ENCODE data around the gene SEMA3D. TPM values are rescaled to one million over a fixed set of nuclear protein-coding genes. Genes with fewer than 3 reads are reported as not detected.

Gene SEMA3D
- total and polyA plus RNA-seq, 10 donors = 4.6 to 210 (median 116) TPM

GRCh38 chr7:85065888-85066485 is 120.9 kb downstream of the SEMA3D start:
- intact Hi-C loops (cut with DNase I; ENCODE audit: low total_unique reads) = no loop called here
- TF ChIP-seq POLR2A (IDR thresholded peaks at IDR 0.05) (no peak), CTCF (IDR thresholded peaks at IDR 0.05 in 8 of 11, conservative IDR thresholded peaks at IDR 0.05 in 3 of 11) (no peak), POLR2AphosphoS5 (IDR thresholded peaks at IDR 0.05) (no peak)
- H3K27ac ChIP-seq = peak overlapping the region in 5 of 8 donors; percentile 4 to 34 (median 29)
- no peak overlapping the region for H3K4me3 ChIP-seq
- peaks cover 0 to 5% (median 0%) of the 10 kb centered on the region in 6 donors for H3K36me3 ChIP-seq
- no peaks in the 10 kb centered on the region for H3K9me3 ChIP-seq
- no peaks in the 10 kb centered on the region for H3K27me3 ChIP-seq (replicated peaks in 1 of 7)
- peaks cover 0 to 6% (median 0%) of the 10 kb centered on the region in 6 donors for H3K4me1 ChIP-seq
- no peak for DNase-seq

GRCh38 chr7:85065306-85065705 is 121.5 kb downstream of the SEMA3D start:
- Histone ChIP-seq H3K36me3 (peaks cover 0 to 5% (median 0%) of the 10 kb centered on the region in 6 donors), H3K27me3 (replicated peaks in 1 of 7) (no peaks in the 10 kb centered on the region), H3K27ac (peak overlapping the region in 2 of 8 donors; percentile 1 to 32), H3K4me1 (peaks cover 0 to 6% (median 0%) of the 10 kb centered on the region in 6 donors), H3K4me3 (no peak overlapping the region), H3K9me3 (no peaks in the 10 kb centered on the region)
- 59 to 83% (median 74%) methylated on average over 1 of the region's 1 CpG for WGBS, 5 donors
- DNase-seq = no peak
- TF ChIP-seq POLR2AphosphoS5 (IDR thresholded peaks at IDR 0.05) = no peak
- TF ChIP-seq POLR2A (IDR thresholded peaks at IDR 0.05) = no peak
- TF ChIP-seq CTCF (IDR thresholded peaks at IDR 0.05 in 8 of 11, conservative IDR thresholded peaks at IDR 0.05 in 3 of 11) = no peak
- intact Hi-C loops (cut with DNase I; ENCODE audit: low total_unique reads) = no loop called here

GRCh38 chr7:85062651-85063050 is 124.2 kb downstream of the SEMA3D start:
- Histone ChIP-seq H3K36me3 (peaks cover 0 to 5% (median 0%) of the 10 kb centered on the region in 6 donors), H3K9me3 (no peaks in the 10 kb centered on the region), H3K27ac (peak overlapping the region in 7 of 8 donors; percentile 41 to 75 (median 51)), H3K27me3 (replicated peaks in 1 of 7) (no peaks in the 10 kb centered on the region), H3K4me1 (peaks cover 0 to 6% (median 0%) of the 10 kb centered on the region in 6 donors), H3K4me3 (no peak overlapping the region)
- intact Hi-C loops (cut with DNase I; ENCODE audit: low total_unique reads) = no loop called here
- TF ChIP-seq CTCF (IDR thresholded peaks at IDR 0.05 in 8 of 11, conservative IDR thresholded peaks at IDR 0.05 in 3 of 11) = no peak
- TF ChIP-seq POLR2AphosphoS5 (IDR thresholded peaks at IDR 0.05) = no peak
- no peak for TF ChIP-seq POLR2A (IDR thresholded peaks at IDR 0.05)
- DNase-seq = no peak
- 50 to 68% (median 62%) methylated on average over 1 of the region's 1 CpG for WGBS, 5 donors

- H3K27ac ChIP-seq = peak overlapping the region in 7 of 8 donors; percentile 3 to 75 (median 51)
- WGBS, 5 donors = 73 to 87% (median 77%) methylated on average over 2 of the region's 2 CpGs
- peaks cover 0 to 11% (median 0%) of the 10 kb centered on the region in 6 donors for H3K36me3 ChIP-seq
- no peak for DNase-seq
- no peaks in the 10 kb centered on the region for H3K9me3 ChIP-seq
- no peaks in the 10 kb centered on the region for H3K27me3 ChIP-seq (replicated peaks in 1 of 7)
- no peak overlapping the region for H3K4me3 ChIP-seq
- intact Hi-C loops (cut with DNase I; ENCODE audit: low total_unique reads) = loop anchor here (2.0 kb wide), 1 partner anchor 77 kb away; no protein-coding TSS in a partner anchor
- peaks cover 0 to 6% (median 0%) of the 10 kb centered on the region in 6 donors for H3K4me1 ChIP-seq
- TF ChIP-seq POLR2AphosphoS5 (IDR thresholded peaks at IDR 0.05) = no peak
- no peak for TF ChIP-seq CTCF (IDR thresholded peaks at IDR 0.05 in 8 of 11, conservative IDR thresholded peaks at IDR 0.05 in 3 of 11)
- no peak for TF ChIP-seq POLR2A (IDR thresholded peaks at IDR 0.05)
Measured at GRCh38 chr7:85061456-85061855, 125.4 kb downstream of the SEMA3D start.

All from spleen (tissue), 11 donors.